Small intestine (tissue), 7 donors: Measurements from ENCODE around the gene TENM3. TPM values are rescaled to one million over a fixed set of nuclear protein-coding genes. Genes with fewer than 3 reads are reported as not detected.

Experiments
- DNase-seq, 2 donors: peaks; one replicate each; pipeline versions ENCODE4 v3.0.0 to v3.0.0-alpha.2; 2013
- FAIRE-seq: peaks from 2 replicates; lab custom pipeline; 2012; peaks lifted over from hg19 to GRCh38; lab: Jason Lieb, UNC
- H3K27ac ChIP-seq, 3 donors: one replicate each; pipeline ENCODE4 v1.5.1; 2013; ENCODE audit warnings: low read length in 2 of 3, mild to moderate bottlenecking in 2 of 3, control low read depth in 1 of 3, inconsistent platforms in 1 of 3, low read depth in 1 of 3, moderate library complexity in 1 of 3
- H3K27me3 ChIP-seq, 3 donors: one replicate each; pipeline ENCODE4 v1.6.1; 2013; ENCODE audit warnings: low read length in 3 of 3, inconsistent platforms in 1 of 3; ENCODE audit not compliant: control insufficient read depth in 3 of 3, insufficient read depth in 3 of 3
- H3K36me3 ChIP-seq, 3 donors: one replicate each; pipeline ENCODE4 v1.6.1; 2013; ENCODE audit warnings: low read length in 3 of 3, inconsistent platforms in 1 of 3, low read depth in 1 of 3, mild to moderate bottlenecking in 1 of 3, moderate library complexity in 1 of 3; ENCODE audit not compliant: control insufficient read depth in 3 of 3, insufficient read depth in 2 of 3
- H3K4me1 ChIP-seq, 3 donors: one replicate each; pipeline ENCODE4 v1.6.1; 2013; ENCODE audit warnings: low read length in 2 of 3, inconsistent platforms in 1 of 3, low read depth in 1 of 3, mild to moderate bottlenecking in 1 of 3, moderate library complexity in 1 of 3; ENCODE audit not compliant: control insufficient read depth in 3 of 3, insufficient read depth in 2 of 3
- H3K4me3 ChIP-seq, 3 donors: one replicate each; pipeline ENCODE4 v1.5.1; 2013; ENCODE audit warnings: low read length in 3 of 3, control low read depth in 1 of 3, inconsistent platforms in 1 of 3, low read depth in 1 of 3, mild to moderate bottlenecking in 1 of 3, moderate library complexity in 1 of 3
- H3K9me3 ChIP-seq, 2 donors: one replicate each; pipeline ENCODE4 v1.6.1; 2013; ENCODE audit warnings: low read depth in 1 of 2, low read length in 1 of 2; ENCODE audit not compliant: control insufficient read depth in 2 of 2, insufficient read depth in 1 of 2
- whole genome bisulfite sequencing, 3 donors: extraction: QIAGEN DNeasy Blood & Tissue Kit; methylation state at CpG; one replicate each; pipeline ENCODE4 v1.1.7; 2013; 5-methylcytosine and 5-hydroxymethylcytosine counted together
- polyA plus RNA-seq, 4 donors: library from polyadenylated mRNA; stranded (reverse) in 3 of 4; unstranded in 1 of 4; fragments of 200-250 nt in 3 of 4; fragments of 120-200 nt in 1 of 4; gene quantifications; one replicate each; pipeline versions ENCODE4 v1.2.1 to v1.2.3, GENCODE V29; 2013
- donor health status: healthy with polysubstance abuse.
- donor health status: control.
- donor health status: control.
- donor health status: Bipolar disorder and iron deficiency.
- donor health status: healthy.

The TENM3 gene
- polyA plus RNA-seq, 4 donors, result 0.45 to 4.5 (median 1.1) TPM

- FAIRE-seq (no peak), DNase-seq (no peak)
- no peak overlapping the region for H3K27ac ChIP-seq
- no peak overlapping the region for H3K4me3 ChIP-seq
- no peaks in the 10 kb centered on the region for H3K27me3 ChIP-seq
- no peaks in the 10 kb centered on the region for H3K4me1 ChIP-seq
- no peaks in the 10 kb centered on the region for H3K9me3 ChIP-seq
- H3K36me3 ChIP-seq, result no peaks in the 10 kb centered on the region
- WGBS, 3 donors, result 77 to 85% (median 77%) methylated on average over 11 of the region's 11 CpGs
Measured at GRCh38 chr4:182842104-182842600, 599.0 kb downstream of the TENM3 start.

DNA sequence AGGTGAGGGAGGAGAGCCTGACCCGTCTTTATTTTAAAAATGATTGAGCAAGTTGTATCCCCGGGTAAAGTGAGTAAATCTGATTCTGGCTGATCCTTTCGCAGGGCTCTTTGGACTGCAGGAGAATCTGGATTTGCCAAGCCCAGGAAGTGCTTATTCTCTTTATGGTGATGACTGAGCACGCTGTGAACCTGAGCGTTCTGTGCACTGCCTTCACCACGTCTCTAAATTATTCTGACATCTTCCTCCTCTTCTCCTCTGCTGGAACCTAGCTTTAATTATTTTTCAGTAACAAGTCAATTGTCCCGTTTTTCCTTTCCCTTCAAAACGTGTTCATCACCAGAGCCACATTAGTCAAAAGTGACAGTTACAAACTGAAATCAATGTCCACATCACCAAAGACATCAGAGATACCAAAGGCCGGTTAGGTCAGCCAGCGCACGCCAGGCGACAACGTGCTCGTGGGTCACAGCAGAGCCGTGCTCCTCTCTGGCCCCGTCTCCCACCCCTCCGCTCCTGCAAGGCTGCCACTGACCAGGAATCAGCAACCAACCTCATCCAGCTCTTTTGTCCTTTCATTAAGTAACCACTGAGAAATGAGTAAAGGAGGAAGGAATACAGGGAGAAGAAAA, 599.7 kb downstream of the TENM3 start:
- Histone ChIP-seq H3K4me3 (no peak overlapping the region), H3K27me3 (no peaks in the 10 kb centered on the region), H3K4me1 (no peaks in the 10 kb centered on the region), H3K27ac (no peak overlapping the region), H3K36me3 (no peaks in the 10 kb centered on the region), H3K9me3 (no peaks in the 10 kb centered on the region)
- DNase-seq (no peak), FAIRE-seq (no peak)
- WGBS, 3 donors, result 63 to 64% (median 64%) methylated on average over 17 of the region's 17 CpGs

DNA sequence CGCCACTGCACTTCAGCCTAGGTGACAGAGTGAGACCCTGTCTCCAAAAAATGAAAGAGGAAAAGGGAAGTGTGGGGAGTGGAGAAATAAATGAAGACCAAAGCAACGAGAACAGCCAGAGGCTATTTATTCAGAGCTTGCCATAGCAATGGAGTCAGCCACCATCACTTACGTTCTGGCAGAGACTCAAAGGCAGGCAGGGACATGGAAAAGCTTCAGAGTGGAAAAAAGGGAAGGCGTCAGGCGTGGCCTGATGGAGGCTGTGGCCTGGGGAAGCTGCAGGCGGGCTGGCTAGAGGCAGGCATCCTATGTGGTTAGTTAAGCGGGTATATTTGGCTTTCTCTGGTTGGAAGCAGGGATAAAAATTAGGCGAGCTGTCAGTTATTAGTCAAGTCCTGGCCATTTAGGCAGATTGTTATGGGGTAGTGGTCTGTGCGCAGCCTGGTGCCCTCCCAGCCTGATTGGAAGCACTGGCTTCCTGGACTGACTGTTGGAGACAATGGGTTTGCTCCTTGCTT, 600.7 kb downstream of the TENM3 start:
- FAIRE-seq (no peak), DNase-seq (no peak)
- H3K4me1 ChIP-seq, result no peaks in the 10 kb centered on the region
- H3K27ac ChIP-seq, result no peak overlapping the region
- no peaks in the 10 kb centered on the region for H3K9me3 ChIP-seq
- 81 to 91% (median 84%) methylated on average over 9 of the region's 9 CpGs for WGBS, 3 donors
- no peaks in the 10 kb centered on the region for H3K36me3 ChIP-seq
- no peak overlapping the region for H3K4me3 ChIP-seq
- no peaks in the 10 kb centered on the region for H3K27me3 ChIP-seq

DNA sequence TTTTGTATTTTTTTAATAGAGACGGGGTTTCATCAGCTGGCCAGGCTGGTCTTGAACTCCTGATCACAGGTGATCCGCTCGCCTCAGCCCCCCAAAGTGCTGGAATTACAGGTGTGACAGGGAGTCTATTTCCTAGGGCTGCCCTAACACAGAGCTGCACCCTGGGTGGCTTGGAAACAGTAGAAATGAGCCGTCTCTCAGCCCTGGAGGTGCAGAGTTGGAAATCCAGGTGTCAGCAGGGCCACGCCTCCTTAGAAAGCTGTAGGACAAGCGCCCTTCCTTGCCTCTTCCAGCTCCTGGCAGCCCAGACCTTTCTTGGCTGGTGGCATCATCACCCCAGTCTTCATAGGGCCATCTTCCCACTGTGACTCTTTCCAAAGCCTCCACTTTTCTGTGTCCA, 602.4 kb downstream of the TENM3 start:
- Histone ChIP-seq H3K36me3 (no peaks in the 10 kb centered on the region), H3K4me3 (no peak overlapping the region), H3K4me1 (no peaks in the 10 kb centered on the region), H3K27ac (no peak overlapping the region), H3K9me3 (no peaks in the 10 kb centered on the region), H3K27me3 (no peaks in the 10 kb centered on the region)
- 60 to 85% (median 81%) methylated on average over 6 of the region's 6 CpGs for WGBS, 3 donors
- no peak for FAIRE-seq
- no peak for DNase-seq

- H3K4me1 ChIP-seq, result no peaks in the 10 kb centered on the region
- no peak overlapping the region for H3K4me3 ChIP-seq
- no peaks in the 10 kb centered on the region for H3K9me3 ChIP-seq
- FAIRE-seq, result no peak
- WGBS, 3 donors, result 86 to 95% (median 90%) methylated on average over 8 of the region's 8 CpGs
- no peaks in the 10 kb centered on the region for H3K36me3 ChIP-seq
- no peak for DNase-seq
- H3K27me3 ChIP-seq, result no peaks in the 10 kb centered on the region
- no peak overlapping the region for H3K27ac ChIP-seq
Measured at GRCh38 chr4:182846036-182846435, 602.8 kb downstream of the TENM3 start.

DNA sequence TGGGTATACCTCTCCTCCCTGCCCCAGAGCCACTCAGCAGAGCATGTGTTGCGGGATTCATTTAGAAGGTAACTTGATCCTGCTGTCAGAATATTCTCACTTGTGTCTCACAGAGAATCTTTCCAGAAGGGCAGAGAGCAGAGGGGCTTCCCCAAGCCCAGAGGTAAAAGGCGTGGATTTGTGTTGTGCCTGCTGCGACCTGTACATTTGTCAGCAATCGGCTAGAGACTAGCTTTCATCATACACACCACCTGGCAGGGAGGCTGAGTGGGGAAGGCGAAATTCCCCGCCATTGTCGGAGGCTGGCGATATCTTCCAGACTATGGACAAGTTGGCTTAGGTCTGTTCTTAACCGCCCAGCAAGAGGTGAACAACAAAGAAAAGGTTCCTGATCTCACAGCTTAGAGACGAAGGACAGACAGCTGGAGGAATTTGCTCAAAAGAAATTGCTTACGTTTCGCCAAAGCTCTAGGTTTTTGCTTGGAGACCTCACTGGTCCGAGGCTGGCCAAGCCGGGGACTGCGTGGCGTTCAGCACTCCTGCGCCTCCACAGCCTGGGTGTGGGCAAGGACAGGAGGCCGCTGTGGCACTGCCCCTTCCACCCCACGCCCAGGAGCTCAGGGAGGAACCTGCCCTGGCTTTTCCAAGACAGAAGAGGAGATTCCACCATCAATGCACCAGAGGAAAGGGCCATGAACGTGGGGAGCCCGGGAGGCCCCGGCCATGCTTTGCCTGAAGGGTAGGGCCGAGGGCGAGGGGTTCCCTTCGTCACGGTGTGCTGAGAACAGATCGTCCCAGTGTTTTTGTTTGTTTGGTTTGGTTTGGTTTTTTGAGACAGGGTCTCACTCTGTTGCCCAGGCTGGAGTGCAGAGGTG, 604.6 kb downstream of the TENM3 start:
- Histone ChIP-seq H3K27ac (no peak overlapping the region), H3K9me3 (peaks cover 0 to 4% of the 10 kb centered on the region in 2 donors), H3K36me3 (no peaks in the 10 kb centered on the region), H3K4me1 (no peaks in the 10 kb centered on the region), H3K27me3 (no peaks in the 10 kb centered on the region), H3K4me3 (no peak overlapping the region)
- FAIRE-seq, result no peak
- WGBS, 3 donors, result 91 to 94% (median 93%) methylated on average over 27 of the region's 27 CpGs
- no peak for DNase-seq

- H3K27me3 ChIP-seq, result no peaks in the 10 kb centered on the region
- 82 to 91% (median 83%) methylated on average over 6 of the region's 6 CpGs for WGBS, 3 donors
Measured at GRCh38 chr4:182848685-182849084, 605.5 kb downstream of the TENM3 start.

More at GRCh38 chr4:182848685-182849084, 605.5 kb downstream of the TENM3 start:
- Histone ChIP-seq H3K27ac (no peak overlapping the region), H3K4me3 (no peak overlapping the region), H3K9me3 (peaks cover 0 to 7% of the 10 kb centered on the region in 2 donors), H3K4me1 (no peaks in the 10 kb centered on the region), H3K36me3 (no peaks in the 10 kb centered on the region)
- DNase-seq (no peak), FAIRE-seq (no peak)
